ENCODE results near the gene PPIL6. TPM values are rescaled to one million over a fixed set of nuclear protein-coding genes. Genes with fewer than 3 reads are reported as not detected.

PPIL6 gene
- total RNA-seq, 2 experiments from 2014 or later = 0.43 to 0.46 TPM

DNA sequence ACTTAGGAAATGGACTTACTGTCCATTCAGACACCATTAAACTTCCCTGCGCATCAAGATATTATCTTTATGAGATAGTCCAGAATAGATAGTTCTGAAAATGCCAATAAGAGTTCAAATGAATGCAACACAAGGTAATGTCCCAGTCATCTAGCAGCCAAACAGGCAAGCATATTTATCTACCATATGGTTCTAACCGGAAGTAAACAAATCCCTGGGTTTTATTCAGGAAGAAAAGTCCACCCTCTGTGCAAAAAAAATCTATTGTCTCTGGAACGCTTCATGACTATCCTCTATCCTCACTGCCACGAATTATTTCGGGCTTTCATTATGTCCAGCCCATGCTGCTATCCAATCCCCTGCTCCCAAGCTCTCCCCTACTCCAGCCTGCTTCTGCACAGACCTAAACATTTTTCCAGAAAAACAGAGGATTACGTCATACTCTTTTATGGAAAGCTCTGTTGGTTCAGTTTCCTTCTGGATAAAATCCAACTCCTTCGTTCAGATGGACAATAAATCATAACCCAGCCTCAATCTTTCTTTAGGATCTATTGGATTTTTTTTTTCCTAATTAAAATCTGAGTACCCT, 11.4 kb downstream of the PPIL6 start:
- DNase-seq = no peak
- Mint-ChIP-seq H3K4me1 (ENCODE audit: low read depth) (peaks cover 3% of the 10 kb centered on the region), H3K36me3 (no peaks in the 10 kb centered on the region), H3K9me3 (no peaks in the 10 kb centered on the region), H3K27me3 (peaks cover 1% of the 10 kb centered on the region), H3K4me3 (no peak overlapping the region), H3K27ac (no peak overlapping the region)
- ChIA-PET CTCF (no interaction called here), POLR2A (interaction anchor here (0.6 kb wide), 1 partner anchor 40 kb away, joined by 3 read pairs; no protein-coding TSS in a partner anchor)
- intact Hi-C loops (cut with micrococcal nuclease) = no loop called here

DNA sequence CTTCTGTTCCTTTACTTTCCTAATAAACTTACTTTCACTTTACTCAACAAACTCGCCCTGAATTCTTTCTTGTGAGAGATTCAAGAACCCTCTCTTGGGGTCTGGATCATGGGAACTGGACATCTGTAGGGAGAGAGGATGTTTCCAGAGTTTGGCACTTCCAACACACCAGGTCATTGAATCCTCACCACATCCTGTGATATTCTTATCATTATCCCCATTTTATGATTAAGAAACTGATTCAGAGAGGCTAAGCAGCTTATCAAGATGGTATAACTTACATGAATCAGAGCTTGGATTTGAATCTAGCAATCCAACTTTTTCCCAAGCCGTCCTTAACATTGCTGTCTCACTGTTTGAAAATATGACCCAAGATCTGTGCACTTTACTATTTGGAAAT, 15.5 kb downstream of the PPIL6 start:
- H3K27ac Mint-ChIP-seq = no peak overlapping the region
- intact Hi-C loops (cut with micrococcal nuclease) = no loop called here
- no peak for DNase-seq
- H3K36me3 Mint-ChIP-seq = no peaks in the 10 kb centered on the region
- no peaks in the 10 kb centered on the region for H3K9me3 Mint-ChIP-seq
- CTCF ChIA-PET = no interaction called here
- peaks cover 1% of the 10 kb centered on the region for H3K27me3 Mint-ChIP-seq
- POLR2A ChIA-PET = no interaction called here
- H3K4me3 Mint-ChIP-seq = no peak overlapping the region
- H3K4me1 Mint-ChIP-seq (ENCODE audit: low read depth) = peaks cover 3% of the 10 kb centered on the region

DNA sequence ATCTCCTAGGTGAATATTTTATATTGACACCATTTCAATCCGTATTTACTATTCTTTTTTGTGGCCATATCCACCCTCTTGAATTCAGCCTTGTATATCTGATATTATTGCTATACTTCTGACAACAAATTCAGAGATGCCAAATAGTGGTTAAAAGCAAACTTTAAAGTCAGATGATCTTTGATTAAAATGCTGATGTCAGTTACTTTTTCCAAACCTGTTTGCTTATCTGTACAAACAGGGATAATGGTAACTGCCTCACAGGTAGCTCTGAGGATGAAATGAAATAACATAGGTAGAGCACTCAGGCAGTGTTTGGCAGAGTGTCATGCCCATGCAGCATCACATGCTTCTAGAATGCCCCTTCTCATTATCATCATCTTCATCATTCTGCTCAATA, 19.2 kb downstream of the PPIL6 start:
- POLR2A ChIA-PET = no interaction called here
- DNase-seq = no peak

DNA sequence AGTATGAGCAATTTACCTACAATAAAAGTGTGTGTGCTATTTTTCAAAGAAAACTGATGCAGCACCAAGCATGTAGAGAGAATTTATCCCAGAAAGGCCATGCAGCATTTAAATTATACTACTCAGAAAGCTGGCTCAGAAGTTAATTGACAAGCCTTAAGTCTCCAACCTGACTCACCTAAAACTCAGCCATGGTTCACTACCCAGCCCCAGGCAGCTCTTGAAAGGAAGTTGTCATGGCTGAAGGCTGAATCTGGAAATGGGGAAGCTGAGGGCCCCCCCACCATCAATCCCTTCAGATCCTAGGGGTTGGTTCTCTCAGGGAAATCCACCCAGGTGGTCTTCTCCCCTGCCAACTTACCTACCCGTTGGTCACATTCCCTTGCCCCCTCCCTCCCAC, 19.7 kb downstream of the PPIL6 start:
- no peaks in the 10 kb centered on the region for H3K9me3 Mint-ChIP-seq
- no peaks in the 10 kb centered on the region for H3K36me3 Mint-ChIP-seq
- intact Hi-C loops (cut with micrococcal nuclease) = no loop called here
- no peak for DNase-seq
- CTCF ChIA-PET = no interaction called here
- no peak overlapping the region for H3K27ac Mint-ChIP-seq
- H3K4me3 Mint-ChIP-seq = no peak overlapping the region
- POLR2A ChIA-PET = no interaction called here
- no peaks in the 10 kb centered on the region for H3K27me3 Mint-ChIP-seq
- H3K4me1 Mint-ChIP-seq (ENCODE audit: low read depth) = no peaks in the 10 kb centered on the region

More for the DNA sequence above, 19.2 kb downstream of the PPIL6 start:
- Mint-ChIP-seq H3K4me3 (no peak overlapping the region), H3K27ac (no peak overlapping the region), H3K27me3 (no peaks in the 10 kb centered on the region), H3K4me1 (ENCODE audit: low read depth) (peaks cover 2% of the 10 kb centered on the region), H3K9me3 (no peaks in the 10 kb centered on the region), H3K36me3 (no peaks in the 10 kb centered on the region)
- CTCF ChIA-PET = interaction anchor here (1.0 kb wide), 1 partner anchor 27 kb away, joined by 3 read pairs; no protein-coding TSS in a partner anchor
- intact Hi-C loops (cut with micrococcal nuclease) = no loop called here

DNA sequence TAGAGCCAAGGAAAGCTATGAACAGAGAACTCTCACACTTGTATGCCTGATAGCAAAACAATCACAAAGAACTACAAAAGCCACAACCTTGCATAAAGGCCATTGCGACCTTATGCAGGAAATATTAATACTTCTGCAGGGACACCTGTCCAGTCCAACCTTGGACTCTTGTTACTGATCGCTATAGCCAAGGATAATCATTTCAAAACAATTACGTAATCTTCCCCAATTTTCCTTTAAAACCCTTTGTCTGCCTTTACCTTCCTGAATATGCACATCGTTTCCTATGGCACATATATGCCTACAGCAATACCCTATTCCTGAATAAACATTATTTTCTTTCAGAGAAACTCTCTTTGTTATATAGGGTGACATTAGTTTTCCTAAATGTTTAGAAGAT, 22.8 kb downstream of the PPIL6 start:
- Mint-ChIP-seq H3K9me3 (no peaks in the 10 kb centered on the region), H3K36me3 (no peaks in the 10 kb centered on the region), H3K4me1 (ENCODE audit: low read depth) (no peaks in the 10 kb centered on the region), H3K4me3 (no peak overlapping the region), H3K27ac (no peak overlapping the region), H3K27me3 (no peaks in the 10 kb centered on the region)
- ChIA-PET CTCF (no interaction called here), POLR2A (no interaction called here)
- no peak for DNase-seq
- intact Hi-C loops (cut with micrococcal nuclease) = no loop called here

DNA sequence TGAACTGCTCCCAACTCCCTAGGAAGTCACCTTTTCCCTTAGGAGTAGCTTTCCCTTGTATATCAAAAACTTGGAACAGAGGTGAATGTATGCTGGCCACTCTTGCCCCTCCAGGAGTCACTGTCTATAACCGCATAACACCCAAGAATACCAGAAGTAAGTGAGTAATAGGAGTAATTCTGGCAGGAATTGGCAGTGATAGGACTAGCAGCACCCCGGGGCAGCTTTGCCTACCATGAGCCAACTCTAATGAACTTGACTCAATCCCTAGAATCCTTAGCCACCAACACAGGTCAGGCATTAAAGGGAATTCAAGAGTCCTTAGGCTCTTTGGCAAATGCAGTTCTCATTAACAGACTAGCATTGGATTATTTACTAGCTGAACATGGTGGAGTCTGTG, 29.4 kb downstream of the PPIL6 start:
- DNase-seq = no peak
- ChIA-PET POLR2A (no interaction called here), CTCF (no interaction called here)
- intact Hi-C loops (cut with micrococcal nuclease) = no loop called here
- no peak overlapping the region for H3K4me3 Mint-ChIP-seq
- no peaks in the 10 kb centered on the region for H3K4me1 Mint-ChIP-seq (ENCODE audit: low read depth)
- peaks cover 2% of the 10 kb centered on the region for H3K27me3 Mint-ChIP-seq
- no peak overlapping the region for H3K27ac Mint-ChIP-seq
- no peaks in the 10 kb centered on the region for H3K9me3 Mint-ChIP-seq
- no peaks in the 10 kb centered on the region for H3K36me3 Mint-ChIP-seq

DNA sequence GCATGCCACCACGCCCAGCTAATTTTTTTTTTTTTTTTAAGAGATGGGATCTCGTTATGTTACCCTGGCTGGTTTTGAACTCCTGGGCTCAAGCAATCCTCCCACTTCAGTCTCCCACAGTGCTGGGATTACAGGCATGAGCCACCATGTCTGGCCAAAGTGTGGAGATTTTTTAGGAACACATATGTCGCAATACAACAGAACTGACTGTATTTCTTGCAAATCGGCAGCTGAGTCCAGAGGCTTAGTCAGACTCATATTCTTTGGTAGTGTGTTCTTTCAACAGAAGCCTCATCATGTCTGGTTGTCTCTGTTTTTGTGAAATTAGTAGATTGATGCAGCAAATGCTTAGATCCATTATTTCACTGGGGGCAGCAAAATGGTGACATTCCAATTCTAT, 34.2 kb downstream of the PPIL6 start:
- POLR2A ChIA-PET = no interaction called here
- Mint-ChIP-seq H3K4me3 (no peak overlapping the region), H3K36me3 (no peaks in the 10 kb centered on the region), H3K4me1 (ENCODE audit: low read depth) (no peaks in the 10 kb centered on the region), H3K27me3 (peaks cover 2% of the 10 kb centered on the region), H3K9me3 (no peaks in the 10 kb centered on the region), H3K27ac (no peak overlapping the region)
- CTCF ChIA-PET = interaction anchor here (0.6 kb wide), 1 partner anchor 218 kb away, joined by 3 read pairs; no protein-coding TSS in a partner anchor
- DNase-seq = no peak
- intact Hi-C loops (cut with micrococcal nuclease) = no loop called here

DNA sequence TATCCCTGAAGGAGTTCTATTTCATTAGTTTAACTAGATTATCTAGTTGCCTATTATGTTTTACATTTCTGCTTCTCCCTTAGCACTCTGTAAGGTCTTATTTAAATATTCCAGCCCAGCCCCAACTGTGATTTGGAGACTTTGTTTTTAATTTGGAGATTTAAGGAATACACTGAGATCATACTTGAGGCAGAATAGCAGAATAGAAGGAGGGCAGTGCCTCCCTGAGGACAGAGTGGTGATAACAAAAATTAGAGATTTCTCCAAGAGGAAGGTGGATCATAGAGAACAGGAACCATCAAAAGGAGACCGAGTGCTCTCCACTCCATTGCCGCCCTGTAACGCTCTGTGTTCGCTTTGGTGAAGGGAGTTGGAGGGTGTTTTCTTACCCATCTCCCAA, 43.4 kb downstream of the PPIL6 start:
- H3K27ac Mint-ChIP-seq = no peak overlapping the region
- H3K27me3 Mint-ChIP-seq = no peaks in the 10 kb centered on the region
- H3K36me3 Mint-ChIP-seq = no peaks in the 10 kb centered on the region
- H3K9me3 Mint-ChIP-seq = no peaks in the 10 kb centered on the region
- ChIA-PET POLR2A (interaction anchor here (1.0 kb wide), 1 partner anchor 14 kb away, joined by 6 read pairs; no protein-coding TSS in a partner anchor), CTCF (interaction anchor here (2.0 to 2.5 kb wide), 2 partner anchors 12 to 209 kb away, joined by 10 to 13 read pairs; no protein-coding TSS in a partner anchor)
- peaks cover 5% of the 10 kb centered on the region for H3K4me1 Mint-ChIP-seq (ENCODE audit: low read depth)
- intact Hi-C loops (cut with micrococcal nuclease) = no loop called here
- no peak overlapping the region for H3K4me3 Mint-ChIP-seq
- no peak for DNase-seq

DNA sequence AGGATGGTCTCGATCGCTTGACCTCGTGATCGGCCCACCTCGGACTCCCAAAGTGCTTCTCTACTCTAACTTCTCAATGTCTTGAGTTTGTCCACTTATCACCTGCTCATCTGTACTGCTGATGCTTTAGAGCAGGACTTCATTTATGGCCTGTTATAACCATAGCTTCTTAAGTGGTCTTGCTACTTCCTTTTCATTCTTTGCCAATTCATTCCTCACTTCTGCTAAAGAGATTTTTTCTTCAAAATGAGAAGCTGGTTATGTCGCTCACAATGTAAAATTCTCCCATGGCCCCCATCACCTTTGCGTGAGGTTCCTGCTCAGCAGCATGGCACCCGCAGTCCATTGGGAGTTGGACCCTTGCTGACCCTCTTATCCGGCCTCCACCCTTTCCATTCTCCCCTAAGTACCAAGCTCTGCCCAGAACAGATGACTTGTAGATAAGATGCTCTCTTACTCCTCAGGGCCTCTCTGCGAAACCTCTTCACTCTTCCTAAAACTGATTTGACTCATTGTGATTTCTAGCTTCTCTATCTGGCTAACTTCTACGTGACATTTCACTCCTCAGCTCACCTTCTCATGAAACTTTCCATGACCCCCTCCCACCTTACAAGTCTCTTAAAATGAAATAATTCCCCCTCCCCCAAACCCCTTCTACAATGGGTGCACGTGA, 44.2 kb downstream of the PPIL6 start:
- no peak overlapping the region for H3K4me3 Mint-ChIP-seq
- CTCF ChIA-PET = interaction anchor here (0.7 to 2.5 kb wide), 3 partner anchors 12 to 208 kb away, joined by 3 to 13 read pairs (median 10); no protein-coding TSS in a partner anchor
- H3K9me3 Mint-ChIP-seq = no peaks in the 10 kb centered on the region
- H3K36me3 Mint-ChIP-seq = no peaks in the 10 kb centered on the region
- POLR2A ChIA-PET = interaction anchor here (1.0 kb wide), 1 partner anchor 13 kb away, joined by 6 read pairs; no protein-coding TSS in a partner anchor
- no peak overlapping the region for H3K27ac Mint-ChIP-seq
- H3K27me3 Mint-ChIP-seq = no peaks in the 10 kb centered on the region
- H3K4me1 Mint-ChIP-seq (ENCODE audit: low read depth) = peaks cover 5% of the 10 kb centered on the region
- no peak for DNase-seq
- intact Hi-C loops (cut with micrococcal nuclease) = no loop called here

DNA sequence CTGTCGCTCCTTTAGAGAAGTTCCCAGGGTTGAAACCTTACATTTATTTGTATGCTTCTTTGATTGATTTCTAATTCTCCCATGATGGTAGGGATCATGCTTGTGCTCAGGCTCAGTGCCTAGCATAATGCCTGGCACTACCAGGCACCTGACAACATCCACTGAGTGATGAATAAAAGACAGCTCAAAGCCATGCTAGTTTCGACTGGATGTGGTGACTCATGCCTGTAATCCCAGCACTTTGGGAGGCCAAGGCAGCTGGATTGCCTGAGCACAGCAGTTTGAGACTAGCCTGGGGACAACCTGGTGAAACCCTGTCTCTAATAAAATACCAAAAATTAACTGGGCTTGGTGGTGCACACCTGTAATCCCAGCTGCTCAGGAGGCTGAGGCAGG, 46.5 kb downstream of the PPIL6 start:
- intact Hi-C loops (cut with micrococcal nuclease) = no loop called here
- no peaks in the 10 kb centered on the region for H3K9me3 Mint-ChIP-seq

DNA sequence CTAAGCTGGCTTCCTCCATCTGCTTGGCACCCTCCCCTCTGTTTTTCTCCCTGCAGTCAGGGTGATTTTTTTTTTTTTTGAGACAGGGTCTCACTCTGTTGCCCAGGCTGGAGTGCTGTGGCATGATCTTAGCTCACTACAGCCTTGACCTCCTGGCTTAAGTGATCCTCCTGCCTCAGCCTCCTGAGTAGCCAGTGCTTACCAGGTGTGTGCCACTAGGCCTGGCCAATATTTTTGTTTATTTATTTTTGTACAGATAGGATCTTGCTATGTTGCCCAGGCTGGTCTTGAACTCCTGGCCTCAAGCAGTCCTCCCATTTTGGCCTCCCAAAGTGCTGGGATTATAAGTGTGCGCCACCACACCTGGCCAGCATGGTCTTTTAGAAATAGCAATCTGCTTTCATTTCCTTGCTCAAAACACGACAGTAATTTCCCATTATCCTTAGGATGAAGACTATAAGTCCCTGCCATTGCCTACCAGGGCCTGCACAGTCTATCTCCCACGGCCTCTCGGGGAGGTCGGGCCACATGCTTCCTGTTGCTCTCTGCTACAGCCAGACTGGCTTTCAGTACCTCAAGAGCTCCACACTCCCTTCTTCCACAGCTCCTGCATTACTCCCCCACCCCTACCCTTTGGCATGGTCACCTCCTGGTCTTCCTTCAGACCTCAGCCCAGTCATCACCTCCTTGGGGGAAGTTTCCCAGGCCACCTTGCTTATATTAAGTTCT, 47.1 kb downstream of the PPIL6 start:
- POLR2A ChIA-PET = interaction anchor here (1.1 kb wide), 1 partner anchor 10 kb away, joined by 3 read pairs; no protein-coding TSS in a partner anchor
- intact Hi-C loops (cut with micrococcal nuclease) = no loop called here
- H3K27ac Mint-ChIP-seq = no peak overlapping the region
- H3K9me3 Mint-ChIP-seq = no peaks in the 10 kb centered on the region
- CTCF ChIA-PET = interaction anchor here (0.7 to 1.1 kb wide), 3 partner anchors 10 to 206 kb away, joined by 4 to 5 read pairs (median 4); no protein-coding TSS in a partner anchor
- no peaks in the 10 kb centered on the region for H3K27me3 Mint-ChIP-seq
- peaks cover 5% of the 10 kb centered on the region for H3K4me1 Mint-ChIP-seq (ENCODE audit: low read depth)
- no peak for DNase-seq
- no peaks in the 10 kb centered on the region for H3K36me3 Mint-ChIP-seq
- H3K4me3 Mint-ChIP-seq = no peak overlapping the region

More for the DNA sequence above, 46.5 kb downstream of the PPIL6 start:
- Mint-ChIP-seq H3K27ac (no peak overlapping the region), H3K4me3 (no peak overlapping the region), H3K4me1 (ENCODE audit: low read depth) (peaks cover 5% of the 10 kb centered on the region), H3K36me3 (no peaks in the 10 kb centered on the region), H3K27me3 (no peaks in the 10 kb centered on the region)
- DNase-seq = no peak
- ChIA-PET CTCF (interaction anchor here (1.1 to 1.2 kb wide), 2 partner anchors 10 to 28 kb away, joined by 3 to 4 read pairs; no protein-coding TSS in a partner anchor), POLR2A (interaction anchor here (1.1 kb wide), 1 partner anchor 11 kb away, joined by 3 read pairs; no protein-coding TSS in a partner anchor)

DNA sequence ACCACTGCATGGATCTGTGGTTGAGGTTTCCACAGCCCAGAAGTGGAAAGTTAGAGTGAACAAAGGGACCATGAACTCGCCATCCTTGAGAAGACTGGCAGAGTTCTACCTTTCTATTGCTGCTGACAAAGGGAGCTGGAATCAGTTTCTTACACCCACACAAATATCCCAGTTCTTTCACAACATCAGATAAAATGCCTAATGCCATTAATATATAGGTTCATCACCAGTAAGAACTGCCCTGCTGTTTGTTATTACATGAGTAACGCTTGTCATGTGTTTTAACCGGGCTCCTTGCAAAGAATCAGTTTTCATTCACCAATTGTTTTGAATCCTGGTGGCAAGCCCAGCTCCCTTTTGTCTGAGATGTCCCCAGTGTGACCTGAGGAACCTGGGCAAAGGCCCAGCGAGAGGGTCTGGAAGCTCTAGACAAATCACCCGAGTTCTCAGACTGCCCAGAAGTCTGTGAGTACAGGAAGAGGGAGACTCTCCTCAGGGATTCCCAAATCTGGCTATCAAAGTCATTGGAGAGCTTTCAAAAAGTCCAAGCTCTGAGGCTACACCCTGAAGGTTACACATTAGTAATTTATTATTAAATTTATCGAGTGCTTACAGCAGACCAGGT, 50.7 kb downstream of the PPIL6 start:
- no peak overlapping the region for H3K27ac Mint-ChIP-seq
- intact Hi-C loops (cut with micrococcal nuclease) = loop anchor here (10.0 kb wide), 1 partner anchor 1565 kb away; the partner anchor contains the start of gene SCML4
- no peak for DNase-seq
- POLR2A ChIA-PET = no interaction called here
- CTCF ChIA-PET = no interaction called here
- no peaks in the 10 kb centered on the region for H3K9me3 Mint-ChIP-seq
- H3K27me3 Mint-ChIP-seq = no peaks in the 10 kb centered on the region
- peaks cover 2% of the 10 kb centered on the region for H3K4me1 Mint-ChIP-seq (ENCODE audit: low read depth)
- no peaks in the 10 kb centered on the region for H3K36me3 Mint-ChIP-seq
- no peak overlapping the region for H3K4me3 Mint-ChIP-seq
